Measurements from ENCODE around the gene SPNS2.

SPNS2 gene

DNA sequence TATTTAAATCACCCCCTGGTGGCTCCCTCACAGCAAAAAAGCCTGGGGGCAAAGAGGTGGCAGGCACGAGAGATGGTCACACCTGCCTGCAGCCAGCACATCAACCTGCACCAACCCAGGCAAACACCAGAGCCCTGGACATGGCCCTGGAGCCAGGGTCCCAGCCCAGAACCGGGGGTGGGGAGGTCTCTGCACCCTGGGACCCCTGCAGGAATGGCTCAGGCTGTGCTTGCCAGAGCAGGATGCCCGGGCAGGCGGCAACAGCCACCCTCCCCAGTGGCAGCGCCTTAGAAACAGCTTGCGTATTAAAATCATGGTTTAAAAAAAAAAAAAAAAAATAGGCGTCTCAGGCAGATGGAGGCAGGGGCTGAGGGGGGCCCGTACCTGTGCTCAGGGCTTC lies 40.3 kb downstream of the SPNS2 start:
- FAIRE-seq, result no peak
- no peak for DNase-seq (ENCODE audit: insufficient read length, low spot score)
- TF ChIP-seq, protein P1, sequence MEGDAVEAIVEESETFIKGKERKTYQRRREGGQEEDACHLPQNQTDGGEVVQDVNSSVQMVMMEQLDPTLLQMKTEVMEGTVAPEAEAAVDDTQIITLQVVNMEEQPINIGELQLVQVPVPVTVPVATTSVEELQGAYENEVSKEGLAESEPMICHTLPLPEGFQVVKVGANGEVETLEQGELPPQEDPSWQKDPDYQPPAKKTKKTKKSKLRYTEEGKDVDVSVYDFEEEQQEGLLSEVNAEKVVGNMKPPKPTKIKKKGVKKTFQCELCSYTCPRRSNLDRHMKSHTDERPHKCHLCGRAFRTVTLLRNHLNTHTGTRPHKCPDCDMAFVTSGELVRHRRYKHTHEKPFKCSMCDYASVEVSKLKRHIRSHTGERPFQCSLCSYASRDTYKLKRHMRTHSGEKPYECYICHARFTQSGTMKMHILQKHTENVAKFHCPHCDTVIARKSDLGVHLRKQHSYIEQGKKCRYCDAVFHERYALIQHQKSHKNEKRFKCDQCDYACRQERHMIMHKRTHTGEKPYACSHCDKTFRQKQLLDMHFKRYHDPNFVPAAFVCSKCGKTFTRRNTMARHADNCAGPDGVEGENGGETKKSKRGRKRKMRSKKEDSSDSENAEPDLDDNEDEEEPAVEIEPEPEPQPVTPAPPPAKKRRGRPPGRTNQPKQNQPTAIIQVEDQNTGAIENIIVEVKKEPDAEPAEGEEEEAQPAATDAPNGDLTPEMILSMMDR (IDR thresholded peaks at IDR 0.05; ENCODE audit: insufficient read depth, missing control alignments), result no peak

DNA sequence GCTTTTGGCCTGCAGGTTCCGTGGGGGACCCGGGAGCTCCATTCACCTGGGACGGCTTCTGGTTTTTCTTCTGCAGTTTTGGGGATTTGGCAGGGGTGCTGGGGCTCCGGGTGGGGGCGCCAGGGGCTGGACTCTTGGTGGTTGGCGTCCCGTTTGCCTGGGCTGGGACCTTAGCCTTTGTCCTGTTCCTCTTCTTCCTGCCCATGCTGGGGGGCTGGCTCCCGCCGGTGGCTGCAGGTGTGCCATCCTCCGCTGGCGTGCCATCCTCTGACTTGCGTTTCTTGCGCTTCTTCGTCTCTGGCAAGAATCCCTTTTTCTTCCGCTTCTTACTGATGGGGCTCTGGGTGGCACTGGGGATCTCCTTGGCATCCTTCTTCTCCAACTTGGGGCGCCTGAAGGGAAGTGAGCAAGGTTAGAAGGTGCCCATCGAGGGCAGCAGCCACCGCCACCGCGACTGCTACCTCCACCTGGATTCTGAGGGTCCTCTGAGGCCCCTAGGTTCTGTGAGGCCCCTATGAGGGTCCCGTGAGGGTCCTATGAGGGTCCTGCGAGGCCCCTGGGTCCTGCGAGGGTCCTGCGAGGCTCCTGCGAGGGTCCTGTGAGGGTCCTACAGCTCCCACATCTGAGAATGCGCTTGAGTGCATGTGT lies 41.0 kb downstream of the SPNS2 start:
- TF ChIP-seq, protein P1 (IDR thresholded peaks at IDR 0.05; ENCODE audit: insufficient read depth, missing control alignments), result no peak
- DNase-seq (ENCODE audit: insufficient read length, low spot score), result no peak
- no peak for FAIRE-seq

DNA sequence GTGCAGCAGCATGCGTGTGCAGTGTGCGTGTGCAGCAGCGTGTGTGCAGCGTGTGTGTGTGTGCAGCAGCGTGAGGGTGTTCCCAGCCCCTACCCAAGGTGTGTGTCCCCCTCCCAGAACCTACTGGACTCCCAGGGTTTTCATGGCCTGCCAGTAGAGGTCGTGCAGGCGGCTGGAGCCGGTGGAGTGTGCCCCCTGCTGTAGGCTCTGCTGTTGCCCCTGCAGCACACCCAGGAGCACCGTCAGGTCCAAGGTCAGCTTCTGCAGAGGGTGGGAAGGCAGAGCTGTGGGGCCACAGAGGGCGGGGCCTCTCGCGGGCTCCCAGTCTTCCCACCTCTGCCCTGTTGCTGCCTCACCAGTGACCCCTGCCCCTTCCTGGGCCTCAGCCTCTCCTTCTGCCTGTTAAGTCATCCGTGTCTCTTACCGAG lies 41.6 kb downstream of the SPNS2 start:
- TF ChIP-seq, protein P1 (IDR thresholded peaks at IDR 0.05; ENCODE audit: insufficient read depth, missing control alignments), result no peak
- DNase-seq (ENCODE audit: insufficient read length, low spot score) (no peak), FAIRE-seq (no peak)

DNA sequence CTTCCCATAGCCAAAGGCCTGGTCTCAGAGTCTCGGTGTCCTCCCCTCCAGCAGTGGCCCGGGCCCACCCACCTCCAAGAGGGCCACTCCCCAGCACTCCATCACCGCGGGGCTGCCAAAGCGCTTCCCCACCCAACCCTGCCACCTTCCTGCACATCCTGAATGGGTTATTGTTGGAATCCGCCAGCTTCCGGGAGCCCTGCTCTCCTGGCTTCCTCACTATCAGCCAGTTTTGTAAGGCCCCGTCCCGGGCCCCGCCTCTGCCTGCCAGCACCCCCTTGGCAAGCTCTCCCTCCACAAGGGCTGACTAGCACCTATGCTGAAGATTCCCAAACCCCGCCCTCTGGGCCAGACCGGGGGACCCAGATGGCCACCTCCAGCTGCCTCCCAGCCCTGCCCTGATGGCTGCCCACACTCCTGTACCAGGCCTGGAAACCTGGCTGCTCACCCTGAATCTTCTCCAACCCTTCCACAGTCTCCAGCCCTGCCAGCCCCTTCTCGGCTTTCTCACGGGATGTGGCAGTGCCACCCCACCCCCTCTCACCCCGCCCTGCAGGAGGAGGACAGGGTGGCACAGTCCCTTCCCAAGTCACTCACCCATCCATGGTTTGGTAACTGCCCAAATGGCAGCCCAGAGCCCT lies 42.1 kb downstream of the SPNS2 start:
- FAIRE-seq (no peak), DNase-seq (ENCODE audit: insufficient read length, low spot score) (no peak)
- TF ChIP-seq, protein P1 (IDR thresholded peaks at IDR 0.05; ENCODE audit: insufficient read depth, missing control alignments), result no peak

DNA sequence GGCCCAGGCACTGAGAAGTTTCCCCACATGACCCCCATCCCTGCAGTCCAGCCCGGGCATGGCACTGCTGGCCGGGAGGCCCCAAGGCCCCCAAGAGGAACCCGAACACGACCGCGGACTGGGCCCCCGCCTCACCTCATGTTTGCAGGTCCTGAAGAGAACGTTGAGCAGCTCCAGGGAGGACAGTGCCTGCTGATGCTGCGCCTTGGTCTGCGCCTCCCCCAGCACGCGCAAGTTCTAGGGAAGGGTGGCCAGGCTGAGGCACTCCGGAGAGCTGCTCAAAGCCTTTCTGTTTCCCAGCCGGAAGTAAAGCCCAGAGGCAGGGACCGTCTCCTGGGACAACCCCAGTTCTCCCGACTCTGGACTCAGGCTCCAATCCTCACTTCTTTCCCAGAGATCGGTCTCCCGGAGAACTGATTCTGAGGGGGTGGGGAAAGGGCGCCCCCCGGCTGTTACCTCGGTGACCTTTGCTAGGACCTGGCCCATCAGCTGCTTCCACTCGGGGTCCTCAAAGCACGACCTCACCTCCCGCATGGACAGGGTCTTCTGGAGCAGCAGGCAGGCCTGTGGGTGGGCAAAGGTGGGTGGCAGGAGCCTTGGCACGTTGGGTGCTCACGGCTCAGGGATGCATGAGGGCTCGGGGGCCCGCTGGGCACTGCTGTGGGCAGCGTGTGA lies 42.8 kb downstream of the SPNS2 start:
- FAIRE-seq, result no peak

DNA sequence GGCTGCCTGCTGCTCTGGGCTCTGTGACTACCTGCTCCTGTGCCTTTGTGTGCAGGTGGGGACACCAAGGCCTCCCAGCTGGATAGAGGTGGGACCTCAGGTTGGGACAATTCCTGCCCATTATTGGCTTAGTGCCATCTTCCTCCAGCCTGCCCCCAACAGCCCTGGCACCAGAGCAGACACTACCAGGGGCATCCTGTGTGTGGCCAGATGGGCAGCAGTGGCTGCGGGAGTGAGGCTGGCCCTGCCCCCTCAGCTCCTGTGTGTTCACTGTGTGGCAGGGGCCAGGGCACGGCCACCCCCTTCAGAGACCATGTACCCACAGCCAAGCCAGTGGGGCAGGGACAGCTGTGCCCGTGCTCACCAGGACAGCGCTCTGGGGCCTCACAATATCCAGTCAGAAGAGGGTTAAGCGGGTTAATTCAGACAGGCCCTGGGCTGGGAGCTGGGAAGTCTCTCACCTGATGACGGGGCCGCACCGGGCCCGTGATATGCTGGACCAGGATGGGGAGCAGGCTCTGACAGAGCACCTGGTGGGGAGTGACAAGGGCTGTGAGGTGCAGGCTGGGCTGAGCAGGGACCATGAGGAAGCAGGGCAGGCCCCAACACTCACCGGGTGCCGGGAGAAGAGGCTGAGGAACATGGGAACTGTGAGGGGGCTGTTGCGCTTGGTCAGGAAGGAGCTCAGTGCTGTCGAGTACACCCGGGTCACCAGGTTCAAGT lies 43.5 kb downstream of the SPNS2 start:
- TF ChIP-seq, protein P1 (IDR thresholded peaks at IDR 0.05; ENCODE audit: insufficient read depth, missing control alignments), result no peak
- FAIRE-seq, result no peak
- DNase-seq (ENCODE audit: insufficient read length, low spot score), result no peak

More for the DNA sequence above, 42.8 kb downstream of the SPNS2 start:
- TF ChIP-seq, protein P1 (IDR thresholded peaks at IDR 0.05; ENCODE audit: insufficient read depth, missing control alignments), result no peak
- DNase-seq (ENCODE audit: insufficient read length, low spot score), result no peak

Measured in D721Med (cell line).